IgD-negative memory B cell (primary cell): ENCODE data around the gene PTPN1. TPM values are rescaled to one million over a fixed set of nuclear protein-coding genes. Genes with fewer than 3 reads are reported as not detected.
"Not testable (repeated sequence)": the region's sequence is repeated elsewhere in the genome, so short reads cannot be mapped to it uniquely, and the experiment has no call there.

Source experiments
- H3K27ac Mint-ChIP-seq, 3 donors: one replicate each; pipeline ENCODE4 v1.8.0; 2020 to 2022; ENCODE audit warnings: mild to moderate bottlenecking in 3 of 3, mixed read lengths in 3 of 3, moderate library complexity in 1 of 3
- H3K27me3 Mint-ChIP-seq: one replicate; pipeline ENCODE4 v1.8.0; 2021; ENCODE audit warnings: mixed read lengths
- H3K36me3 Mint-ChIP-seq: one replicate; pipeline ENCODE4 v1.8.0; 2020; ENCODE audit warnings: mild to moderate bottlenecking, mixed read lengths
- H3K4me1 Mint-ChIP-seq, 3 donors: one replicate each; pipeline ENCODE4 v1.8.0; 2020 to 2022; ENCODE audit warnings: mixed read lengths in 3 of 3, mild to moderate bottlenecking in 1 of 3
- H3K4me3 Mint-ChIP-seq, 4 donors: one replicate each; pipeline ENCODE4 v1.8.0; 2020 to 2022; ENCODE audit warnings: mild to moderate bottlenecking in 4 of 4, mixed read lengths in 4 of 4, moderate library complexity in 3 of 4
- H3K9me3 Mint-ChIP-seq, 3 donors: one replicate each; pipeline ENCODE4 v1.8.0; 2020 to 2021; ENCODE audit warnings: mixed read lengths in 3 of 3, mild to moderate bottlenecking in 1 of 3
- polyA plus RNA-seq: library from polyadenylated mRNA; unstranded; fragments of 300-500 nt; fragmentation: Illumina TruSeq; gene quantifications from one replicate; pipeline ENCODE4 v1.2.3, GENCODE V29; 2021

Gene PTPN1
- polyA plus RNA-seq, 1 donor from 2014 or later = 73.8 TPM

DNA sequence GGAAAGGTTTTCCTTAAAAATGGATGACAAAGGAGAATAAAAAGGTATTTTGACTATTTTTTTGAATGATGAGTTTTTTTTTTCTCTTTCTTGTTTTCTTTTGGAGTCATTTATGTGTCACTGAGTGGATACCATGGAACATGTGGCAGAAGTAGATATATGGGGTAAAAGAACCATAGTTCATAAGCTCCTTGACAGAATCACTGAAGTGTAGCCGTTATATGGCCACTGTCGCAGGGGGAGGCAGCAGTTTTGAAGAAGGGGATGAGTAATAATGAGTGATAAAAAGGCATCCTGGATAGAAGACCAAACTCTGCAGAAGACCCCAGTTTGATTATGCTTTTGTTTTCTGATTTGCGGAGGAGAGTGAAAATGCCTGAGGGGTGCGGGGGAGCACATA, 15.5 kb downstream of the PTPN1 start:
- no peaks in the 10 kb centered on the region for H3K9me3 Mint-ChIP-seq
- H3K27me3 Mint-ChIP-seq = no peaks in the 10 kb centered on the region
- no peak overlapping the region for H3K4me3 Mint-ChIP-seq
- peaks cover 6% of the 10 kb centered on the region for H3K36me3 Mint-ChIP-seq
- H3K4me1 Mint-ChIP-seq = peaks cover 36 to 39% (median 38%) of the 10 kb centered on the region in 3 donors
- H3K27ac Mint-ChIP-seq = no peak overlapping the region

DNA sequence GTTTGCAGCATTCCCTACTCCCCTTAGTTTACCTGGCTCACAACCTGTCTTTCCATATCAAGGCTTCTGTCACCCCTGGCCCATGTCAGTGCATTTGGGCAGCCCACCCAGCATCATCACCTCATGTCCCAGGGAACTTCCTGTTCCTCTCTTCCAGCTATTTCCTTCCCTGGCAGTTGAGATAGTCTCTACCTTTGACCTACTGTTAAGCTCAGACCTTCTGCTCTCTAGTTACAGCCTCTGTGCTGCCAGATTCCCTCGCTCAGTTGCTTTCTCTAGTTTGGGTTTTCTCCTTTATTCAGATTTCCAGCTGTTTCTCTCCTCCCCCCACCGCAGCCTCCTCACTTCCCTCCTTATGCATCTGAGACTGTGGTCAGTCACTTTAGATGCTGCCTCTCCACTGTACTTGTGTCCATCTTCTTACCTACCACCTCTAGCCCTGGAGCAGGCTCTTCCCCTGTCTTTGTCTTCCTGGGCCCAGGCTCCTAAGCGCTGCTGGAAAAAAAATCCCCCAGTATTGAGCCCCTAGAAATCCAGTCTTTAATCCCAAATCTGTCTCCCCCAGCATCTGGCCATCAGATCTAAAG, 16.3 kb downstream of the PTPN1 start:
- peaks cover 30 to 36% (median 36%) of the 10 kb centered on the region in 3 donors for H3K4me1 Mint-ChIP-seq
- H3K4me3 Mint-ChIP-seq = no peak overlapping the region
- H3K9me3 Mint-ChIP-seq = no peaks in the 10 kb centered on the region
- no peaks in the 10 kb centered on the region for H3K27me3 Mint-ChIP-seq
- peaks cover 6% of the 10 kb centered on the region for H3K36me3 Mint-ChIP-seq
- no peak overlapping the region for H3K27ac Mint-ChIP-seq

DNA sequence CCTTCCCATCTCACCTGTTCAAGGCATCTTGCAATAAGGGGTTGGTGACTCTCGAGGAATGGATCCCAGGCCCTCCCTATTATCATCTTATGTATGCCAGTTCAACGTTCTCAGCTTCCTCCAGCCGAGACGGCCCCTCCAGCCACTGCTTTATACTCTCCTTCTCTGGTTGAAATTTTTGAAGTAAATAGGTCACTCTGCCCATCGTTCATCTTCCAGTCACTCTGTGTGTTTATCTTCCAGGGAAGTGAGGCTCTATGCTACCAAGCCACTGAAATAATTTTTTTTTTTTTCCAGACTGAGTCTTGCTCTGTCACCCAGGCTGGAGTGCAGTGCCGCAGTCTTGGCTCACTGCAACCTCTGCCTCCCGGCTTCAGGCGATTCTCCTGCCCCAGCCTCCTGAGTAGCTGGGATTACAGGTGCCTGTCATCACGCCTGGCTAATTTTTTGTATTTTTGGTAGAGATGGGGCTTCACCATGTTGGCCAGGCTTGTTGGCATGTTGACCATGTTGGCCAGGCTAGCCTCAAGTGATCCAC, 17.0 kb downstream of the PTPN1 start:
- no peaks in the 10 kb centered on the region for H3K27me3 Mint-ChIP-seq
- H3K27ac Mint-ChIP-seq = no peak overlapping the region
- H3K4me3 Mint-ChIP-seq = no peak overlapping the region
- peaks cover 6% of the 10 kb centered on the region for H3K36me3 Mint-ChIP-seq
- H3K4me1 Mint-ChIP-seq = peaks cover 33 to 37% (median 36%) of the 10 kb centered on the region in 3 donors
- H3K9me3 Mint-ChIP-seq = no peaks in the 10 kb centered on the region

DNA sequence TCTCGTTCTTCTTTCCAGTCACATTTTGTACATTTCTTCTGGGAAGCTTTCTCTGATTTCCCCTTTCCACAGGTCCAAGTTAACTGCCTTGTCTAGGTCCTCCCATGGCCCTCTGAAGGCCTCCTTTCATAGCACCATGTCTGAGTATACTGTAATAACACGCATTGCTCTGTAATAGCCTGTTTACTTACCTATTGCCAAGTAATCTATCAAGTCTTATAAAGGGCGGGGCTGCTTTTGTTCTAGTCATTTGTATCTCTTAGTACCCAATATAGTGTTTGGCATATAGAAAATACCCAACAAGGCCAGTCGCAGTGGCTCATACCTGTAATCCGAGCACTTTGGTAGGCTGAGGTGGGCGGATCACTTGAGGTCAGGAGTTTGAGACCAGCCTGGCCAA, 17.9 kb downstream of the PTPN1 start:
- H3K9me3 Mint-ChIP-seq = no peaks in the 10 kb centered on the region
- peak overlapping the region in 1 of 4 donors; percentile 45 for H3K4me3 Mint-ChIP-seq
- H3K27ac Mint-ChIP-seq = no peak overlapping the region
- H3K27me3 Mint-ChIP-seq = no peaks in the 10 kb centered on the region
- peaks cover 38 to 39% (median 39%) of the 10 kb centered on the region in 3 donors for H3K4me1 Mint-ChIP-seq
- H3K36me3 Mint-ChIP-seq = peaks cover 4% of the 10 kb centered on the region

DNA sequence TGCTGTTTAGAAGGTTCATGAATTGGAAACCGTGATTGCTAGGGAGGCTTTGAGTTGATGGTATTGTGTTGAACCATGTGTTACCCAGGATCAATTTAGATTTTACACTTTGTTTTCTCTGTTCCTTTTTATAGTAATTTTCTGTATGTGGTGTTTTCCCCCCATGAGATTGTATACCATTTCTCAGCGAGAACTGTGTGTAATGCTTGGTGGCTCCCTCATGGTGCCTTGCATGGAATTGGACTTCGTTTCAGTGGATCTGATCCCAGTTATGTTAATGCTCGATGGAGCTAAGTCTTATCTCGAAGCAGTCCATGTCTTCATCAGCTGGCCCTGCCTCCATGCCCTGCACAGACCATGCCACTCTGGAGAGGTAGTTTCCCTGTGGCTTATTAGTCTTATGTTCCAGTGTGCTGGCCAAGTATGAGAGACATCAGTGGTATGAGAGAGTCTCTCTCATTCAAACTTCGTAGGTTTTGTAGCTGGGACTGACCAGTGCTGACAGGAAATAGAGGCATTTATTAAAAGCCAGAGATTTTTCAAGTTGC, 18.7 kb downstream of the PTPN1 start:
- Mint-ChIP-seq H3K4me3 (peak overlapping the region; percentile 18 to 56 (median 40)), H3K27ac (peak overlapping the region in 2 of 3 donors; percentile 60 to 64), H3K9me3 (no peaks in the 10 kb centered on the region), H3K4me1 (peaks cover 37 to 38% (median 38%) of the 10 kb centered on the region in 3 donors), H3K36me3 (peaks cover 4% of the 10 kb centered on the region), H3K27me3 (no peaks in the 10 kb centered on the region)

DNA sequence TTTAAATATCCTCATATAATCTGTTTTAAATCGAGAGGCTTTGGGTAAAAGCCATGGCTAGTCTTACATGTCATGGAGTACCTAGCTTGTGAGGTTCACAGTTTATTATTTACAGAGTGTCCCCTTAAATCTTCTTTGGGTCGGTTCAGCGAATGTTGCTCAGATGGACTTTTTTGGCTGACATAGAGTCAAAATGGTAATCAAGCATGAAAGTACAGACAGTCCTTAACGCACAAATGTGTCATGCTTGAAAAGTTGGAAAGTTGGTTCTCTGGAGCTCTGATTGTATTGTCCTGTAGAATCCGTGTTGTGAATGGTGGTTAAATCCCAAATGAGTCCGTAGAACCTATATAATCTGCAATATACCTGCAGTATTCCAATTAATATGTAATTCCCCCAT, 22.0 kb downstream of the PTPN1 start:
- peaks cover 44 to 55% (median 45%) of the 10 kb centered on the region in 3 donors for H3K4me1 Mint-ChIP-seq
- peak overlapping the region in 2 of 4 donors; percentile 33 to 62 for H3K4me3 Mint-ChIP-seq
- H3K36me3 Mint-ChIP-seq = peaks cover 7% of the 10 kb centered on the region
- H3K27ac Mint-ChIP-seq = peak overlapping the region; percentile 52 to 64 (median 52)
- no peaks in the 10 kb centered on the region for H3K27me3 Mint-ChIP-seq
- no peaks in the 10 kb centered on the region for H3K9me3 Mint-ChIP-seq

DNA sequence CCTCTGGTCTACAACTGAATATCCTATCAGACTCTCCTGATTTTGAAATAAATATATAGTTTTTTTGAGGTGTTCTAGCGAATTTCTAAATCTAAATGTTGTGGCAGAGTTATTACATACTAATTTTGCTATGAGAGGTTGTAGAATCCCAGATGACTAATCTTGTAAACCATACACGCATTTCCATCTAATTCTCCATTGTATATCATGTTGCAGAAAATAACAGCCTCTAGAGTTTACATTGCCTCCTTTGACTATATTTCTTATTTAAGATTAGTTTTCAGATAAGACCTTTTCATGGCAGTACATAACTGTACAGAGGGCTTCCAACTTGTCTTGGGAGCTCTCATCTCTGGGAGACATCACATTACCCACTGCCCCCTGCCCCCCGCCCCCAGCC, 22.9 kb downstream of the PTPN1 start:
- peak overlapping the region in 2 of 3 donors; percentile 73 to 81 for H3K27ac Mint-ChIP-seq

DNA sequence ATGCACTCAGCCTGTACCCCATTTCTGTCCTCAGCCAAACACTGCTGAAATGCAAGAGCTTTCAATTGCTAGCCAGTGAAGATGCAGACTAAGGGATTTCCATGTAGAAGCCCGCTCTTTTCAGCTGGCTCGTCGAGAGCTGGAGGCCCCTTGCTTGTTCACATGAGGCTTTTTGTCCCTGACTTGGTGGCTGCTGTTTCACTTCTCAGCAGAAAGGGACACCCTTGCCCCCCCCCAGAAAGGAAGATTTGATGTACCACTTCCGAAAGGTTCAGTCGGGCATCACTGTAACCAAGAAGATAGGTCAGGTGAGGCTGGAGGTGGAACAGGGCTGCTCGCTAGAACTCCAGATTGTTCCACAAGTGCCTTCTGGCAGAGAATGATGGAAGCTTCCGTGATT, 23.3 kb downstream of the PTPN1 start:
- H3K36me3 Mint-ChIP-seq = peaks cover 12% of the 10 kb centered on the region
- H3K9me3 Mint-ChIP-seq = peaks cover 2 to 3% (median 3%) of the 10 kb centered on the region in 3 donors
- no peaks in the 10 kb centered on the region for H3K27me3 Mint-ChIP-seq
- peak overlapping the region in 3 of 4 donors; percentile 44 to 92 (median 78) for H3K4me3 Mint-ChIP-seq
- peak overlapping the region in 2 of 3 donors; percentile 73 to 81 for H3K27ac Mint-ChIP-seq
- peaks cover 55 to 68% (median 57%) of the 10 kb centered on the region in 3 donors for H3K4me1 Mint-ChIP-seq

More for the DNA sequence above, 22.9 kb downstream of the PTPN1 start:
- Mint-ChIP-seq H3K9me3 (peaks cover 0 to under 1% (median 0%) of the 10 kb centered on the region in 3 donors), H3K4me3 (peak overlapping the region in 2 of 4 donors; percentile 44 to 62), H3K4me1 (peaks cover 53 to 64% (median 53%) of the 10 kb centered on the region in 3 donors), H3K36me3 (peaks cover 12% of the 10 kb centered on the region), H3K27me3 (no peaks in the 10 kb centered on the region)

DNA sequence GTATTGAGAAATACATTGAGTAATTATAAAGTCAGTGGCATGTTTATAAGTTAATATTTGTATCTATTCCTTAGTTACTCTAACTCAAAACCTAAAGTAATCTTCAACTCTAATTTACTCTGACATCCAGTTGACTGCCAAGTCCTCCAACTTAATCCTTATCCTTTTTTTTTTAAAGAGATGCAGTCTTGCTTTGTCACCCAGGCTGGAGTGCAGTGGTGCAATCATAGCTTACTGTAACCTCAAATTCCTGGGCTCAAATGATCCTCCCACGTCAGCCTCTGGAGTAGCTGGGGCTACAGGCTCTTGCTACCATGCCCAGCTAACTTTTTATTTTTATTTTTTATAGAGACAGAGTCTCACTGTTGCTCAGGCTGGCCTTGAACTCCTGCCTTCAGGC, 24.4 kb downstream of the PTPN1 start:
- peaks cover 47 to 61% (median 51%) of the 10 kb centered on the region in 3 donors for H3K4me1 Mint-ChIP-seq
- peak overlapping the region in 1 of 4 donors; percentile 54 for H3K4me3 Mint-ChIP-seq
- H3K27me3 Mint-ChIP-seq = no peaks in the 10 kb centered on the region
- peak overlapping the region in 1 of 3 donors; percentile 2 for H3K27ac Mint-ChIP-seq
- peaks cover 10% of the 10 kb centered on the region for H3K36me3 Mint-ChIP-seq
- H3K9me3 Mint-ChIP-seq = peaks cover 3 to 6% (median 3%) of the 10 kb centered on the region in 3 donors

DNA sequence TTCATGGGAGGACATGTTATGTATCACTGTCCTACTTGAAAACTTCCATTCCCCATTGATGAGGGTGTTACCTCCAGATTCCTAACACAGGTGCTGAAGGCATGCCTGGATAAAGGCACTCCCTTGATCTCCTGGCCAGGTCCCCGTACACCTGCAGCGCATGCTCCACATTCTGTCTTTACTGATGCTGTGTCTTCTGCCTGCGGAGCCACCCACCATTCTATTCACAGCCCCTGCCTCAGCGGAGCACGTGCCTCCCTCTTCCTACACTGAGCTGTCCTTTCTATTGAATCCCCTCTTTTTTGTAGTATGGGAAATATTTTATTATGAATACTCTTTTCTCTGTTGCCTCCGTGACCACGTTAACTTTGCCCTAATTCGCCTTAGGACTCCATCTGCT, 25.0 kb downstream of the PTPN1 start:
- Mint-ChIP-seq H3K27me3 (no peaks in the 10 kb centered on the region), H3K4me3 (peak overlapping the region in 1 of 4 donors; percentile 13), H3K9me3 (peaks cover 3 to 8% (median 3%) of the 10 kb centered on the region in 3 donors), H3K4me1 (peaks cover 49 to 62% (median 53%) of the 10 kb centered on the region in 3 donors), H3K27ac (peak overlapping the region in 2 of 3 donors; percentile 2 to 71), H3K36me3 (peaks cover 12% of the 10 kb centered on the region)

DNA sequence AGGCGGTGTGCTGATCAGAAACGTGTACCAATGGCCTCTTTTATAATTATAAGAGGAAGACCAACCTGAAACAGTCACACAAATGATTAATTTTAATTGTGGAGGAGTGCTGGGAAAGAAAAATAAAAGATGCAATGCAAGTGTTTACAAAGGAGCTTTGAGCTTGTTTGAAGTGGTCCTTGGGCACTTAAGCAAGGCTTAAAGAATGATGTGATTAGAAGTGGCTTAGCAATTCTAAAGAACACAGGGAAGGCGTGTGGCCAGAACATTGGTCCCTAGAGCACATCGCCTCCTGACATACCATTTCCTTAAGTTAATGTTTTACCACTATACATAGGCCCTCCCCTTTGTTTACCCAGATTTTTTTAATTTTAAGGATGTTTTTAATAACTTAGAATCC, 26.1 kb downstream of the PTPN1 start:
- Mint-ChIP-seq H3K36me3 (peaks cover 12% of the 10 kb centered on the region), H3K9me3 (peaks cover 3 to 8% (median 3%) of the 10 kb centered on the region in 3 donors), H3K27ac (peak overlapping the region in 2 of 3 donors; percentile 2 to 55), H3K4me1 (peaks cover 57 to 70% (median 63%) of the 10 kb centered on the region in 3 donors), H3K4me3 (peak overlapping the region in 1 of 4 donors; percentile 18), H3K27me3 (no peaks in the 10 kb centered on the region)

DNA sequence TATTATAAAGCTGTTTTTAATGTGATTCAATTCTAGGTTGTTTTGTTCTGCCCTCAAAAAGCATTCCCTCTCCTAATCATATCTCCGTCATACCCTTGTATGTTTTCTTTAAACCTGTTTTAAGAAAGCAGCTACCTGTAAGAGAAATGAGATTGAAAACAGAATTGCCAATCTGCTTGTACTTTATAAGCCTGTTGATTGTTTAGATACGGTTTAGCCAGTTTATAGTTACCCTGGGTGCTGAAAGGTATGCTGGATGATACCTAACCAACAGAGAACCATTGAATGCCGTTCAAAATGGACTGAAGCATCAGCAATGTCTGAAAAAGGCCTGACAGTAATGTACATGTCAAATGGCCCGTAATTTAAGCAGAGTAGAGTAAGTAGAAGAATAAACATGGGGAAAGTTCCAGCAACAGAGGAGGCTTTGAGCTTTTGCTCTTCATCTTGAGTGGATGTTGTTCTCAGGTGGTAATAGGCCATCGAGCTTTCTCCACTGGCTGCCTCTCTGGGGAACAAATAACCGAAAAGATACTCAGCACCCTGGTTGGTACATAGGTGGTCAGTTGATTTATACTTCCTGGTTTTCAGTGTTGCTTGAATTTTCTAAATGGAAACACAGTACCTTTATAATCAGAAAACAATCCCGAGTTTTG, 27.5 kb downstream of the PTPN1 start:
- no peaks in the 10 kb centered on the region for H3K27me3 Mint-ChIP-seq
- peak overlapping the region; percentile 72 to 86 (median 82) for H3K4me3 Mint-ChIP-seq
- peaks cover 12% of the 10 kb centered on the region for H3K36me3 Mint-ChIP-seq
- H3K27ac Mint-ChIP-seq = peak overlapping the region; percentile 83 to 97 (median 88)
- H3K9me3 Mint-ChIP-seq = peaks cover 3 to 8% (median 3%) of the 10 kb centered on the region in 3 donors
- H3K4me1 Mint-ChIP-seq = peaks cover 62 to 71% (median 66%) of the 10 kb centered on the region in 3 donors

DNA sequence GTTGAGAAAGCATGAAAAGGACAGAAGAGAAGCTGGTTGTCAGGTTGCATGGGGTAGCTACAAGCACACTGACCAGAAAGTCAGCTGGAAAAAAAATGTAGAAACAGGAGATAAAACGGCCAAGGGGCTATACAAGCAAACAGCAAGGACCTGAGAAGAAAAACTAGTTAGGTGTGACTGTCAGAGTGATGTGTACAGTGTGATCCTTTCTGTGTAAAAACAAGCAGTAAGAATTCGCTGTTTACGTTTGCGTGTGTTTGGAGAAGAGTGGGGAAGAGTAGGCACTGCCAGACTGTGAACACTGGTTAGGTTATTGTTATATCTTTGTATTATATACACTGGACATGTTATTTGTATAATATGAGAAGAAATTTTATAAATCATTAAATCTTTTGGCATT, 28.1 kb downstream of the PTPN1 start:
- H3K27ac Mint-ChIP-seq = peak overlapping the region; percentile 83 to 97 (median 88)
- H3K36me3 Mint-ChIP-seq = peaks cover 13% of the 10 kb centered on the region
- H3K4me3 Mint-ChIP-seq = peak overlapping the region; percentile 72 to 86 (median 82)
- peaks cover 3 to 8% (median 3%) of the 10 kb centered on the region in 3 donors for H3K9me3 Mint-ChIP-seq
- peaks cover 62 to 71% (median 62%) of the 10 kb centered on the region in 3 donors for H3K4me1 Mint-ChIP-seq
- H3K27me3 Mint-ChIP-seq = no peaks in the 10 kb centered on the region

DNA sequence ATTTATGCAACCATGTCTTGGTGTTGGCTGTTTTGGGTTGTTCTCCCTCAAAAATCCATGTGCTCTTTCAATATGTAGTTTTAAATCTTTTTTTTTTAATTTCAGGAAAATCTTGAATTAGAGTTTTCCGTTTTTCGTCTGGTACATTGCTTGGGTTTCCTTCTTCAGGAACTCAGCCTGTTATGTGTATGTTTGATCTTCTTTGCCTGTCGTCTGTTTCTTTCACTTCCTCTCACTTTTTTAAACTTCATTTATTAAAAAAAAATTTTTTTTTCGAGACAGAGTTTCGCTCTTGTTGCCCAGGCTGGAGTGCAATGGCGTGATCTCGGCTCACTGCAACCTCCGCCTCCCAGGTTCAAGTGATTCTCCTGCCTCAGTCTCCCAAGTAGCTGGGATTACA, 29.6 kb downstream of the PTPN1 start:
- H3K27me3 Mint-ChIP-seq, H3K9me3 Mint-ChIP-seq: not testable (repeated sequence)
- peak overlapping the region in 3 of 4 donors; percentile 64 to 93 (median 71) for H3K4me3 Mint-ChIP-seq
- peaks cover 17% of the 10 kb centered on the region for H3K36me3 Mint-ChIP-seq
- H3K4me1 Mint-ChIP-seq = peaks cover 60 to 68% (median 62%) of the 10 kb centered on the region in 3 donors
- H3K27ac Mint-ChIP-seq = peak overlapping the region; percentile 92 to 96 (median 95)
